Stimulated activated CD8-positive, alpha-beta memory T cell treated with anti-CD3 and anti-CD28 coated beads, Interleukin-2, amount 100 ng/mL, for 1 hour (primary cell): Measurements from ENCODE around the gene TRAPPC3L.
"Not testable (repeated sequence)": the region's sequence is repeated elsewhere in the genome, so short reads cannot be mapped to it uniquely, and the experiment has no call there.

Experiments used
- DNase-seq, 2 donors: peaks; one replicate each; pipeline ENCODE4 v3.0.0-alpha.2; 2020; ENCODE audit warnings: low read depth in 2 of 2

TRAPPC3L gene

DNA sequence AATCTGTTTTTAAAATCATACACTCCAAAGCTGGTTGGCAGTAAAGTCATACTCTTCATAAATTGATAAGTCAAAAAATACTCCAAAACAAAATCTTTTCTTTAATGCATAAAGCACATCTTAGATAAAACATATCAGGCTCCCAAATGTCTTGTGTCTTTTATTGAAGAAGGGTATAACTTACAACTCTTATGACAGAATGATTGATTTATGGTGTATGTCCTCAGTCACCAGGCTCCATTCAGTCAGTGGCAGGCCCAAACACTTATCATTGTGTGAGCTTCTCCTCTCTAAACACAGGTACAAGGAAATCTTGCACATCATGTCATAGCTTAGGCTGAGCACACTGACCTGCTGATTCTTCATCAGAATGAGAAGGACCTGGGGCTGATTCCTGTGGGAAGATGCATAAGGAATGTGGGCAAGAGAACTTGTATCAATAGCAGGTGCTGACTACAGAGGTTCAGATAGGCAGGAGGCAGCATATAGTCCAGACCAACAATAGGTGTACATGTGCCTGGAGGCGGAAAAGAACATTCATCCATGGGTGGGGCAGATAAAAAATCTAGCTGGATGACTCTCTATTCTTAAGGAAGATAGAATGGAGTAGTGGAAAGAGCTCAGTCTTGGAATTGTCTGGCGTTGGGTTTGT is 32.1 kb downstream of the TRAPPC3L start:
- DNase-seq, result no peak

DNA sequence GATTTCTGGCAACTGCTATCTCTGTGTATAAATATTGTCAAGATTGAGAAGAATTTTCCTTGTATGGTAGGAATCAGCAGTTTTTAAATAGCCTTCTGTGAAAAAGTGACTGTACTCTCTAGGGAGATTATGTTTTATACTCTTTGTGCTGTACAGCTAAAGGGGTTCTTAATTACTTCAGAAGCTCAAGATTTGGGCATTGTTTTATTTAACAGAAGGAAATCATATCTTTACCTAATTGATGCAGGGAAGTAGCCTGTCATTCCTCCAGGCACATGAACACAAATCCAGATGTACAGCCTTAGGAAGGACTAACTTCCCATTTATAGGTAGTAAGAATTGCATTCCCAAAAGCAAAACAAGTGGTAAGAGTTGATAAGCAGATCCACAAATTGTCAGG is 32.8 kb downstream of the TRAPPC3L start:
- no peak for DNase-seq

- no peak for DNase-seq
Observed at GRCh38 chr6:116512111-116512559, 33.3 kb downstream of the TRAPPC3L start.

GRCh38 chr6:116511424-116512110 is 33.9 kb downstream of the TRAPPC3L start, which contains the start of gene CALHM5:
TSS of gene CALHM5 (plus strand) at chr6:116511639. CDS start at chr6:116511697, 58 bp downstream.
- DNase-seq, result no peak

- DNase-seq, result no peak
Observed at GRCh38 chr6:116508527-116508926, 37.0 kb downstream of the TRAPPC3L start.

- DNase-seq, result no peak
Observed at GRCh38 chr6:116507324-116507723, 38.2 kb downstream of the TRAPPC3L start.

- no peak for DNase-seq
Observed at GRCh38 chr6:116500969-116501433, 44.5 kb downstream of the TRAPPC3L start.

DNA sequence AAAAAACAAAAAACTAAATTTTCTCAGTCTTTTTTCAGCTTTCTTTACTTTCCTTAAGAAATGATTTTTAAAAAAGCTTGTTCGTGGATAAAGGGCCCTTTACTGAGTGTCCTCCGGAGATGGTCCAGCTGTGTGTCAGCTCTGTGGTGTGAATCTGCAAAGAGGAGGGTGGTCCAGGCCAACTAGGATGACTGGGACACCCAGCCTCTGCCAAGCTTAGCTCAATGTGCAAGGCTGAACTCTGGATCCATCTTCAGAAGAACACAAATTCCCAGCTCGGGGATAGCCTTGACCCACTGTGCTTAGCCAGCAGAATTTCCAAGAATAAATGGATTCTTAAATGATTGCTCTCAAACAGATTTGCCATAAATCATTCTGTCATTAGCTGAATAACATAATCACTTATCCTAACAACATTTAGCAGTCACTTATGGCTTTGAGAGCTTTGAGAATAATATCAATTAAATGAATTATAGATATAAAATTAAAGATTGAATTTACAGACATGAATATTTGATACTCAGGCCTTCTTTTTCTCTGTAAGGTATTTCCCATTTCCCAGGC is 48.3 kb downstream of the TRAPPC3L start:
- DNase-seq, result no peak

DNA sequence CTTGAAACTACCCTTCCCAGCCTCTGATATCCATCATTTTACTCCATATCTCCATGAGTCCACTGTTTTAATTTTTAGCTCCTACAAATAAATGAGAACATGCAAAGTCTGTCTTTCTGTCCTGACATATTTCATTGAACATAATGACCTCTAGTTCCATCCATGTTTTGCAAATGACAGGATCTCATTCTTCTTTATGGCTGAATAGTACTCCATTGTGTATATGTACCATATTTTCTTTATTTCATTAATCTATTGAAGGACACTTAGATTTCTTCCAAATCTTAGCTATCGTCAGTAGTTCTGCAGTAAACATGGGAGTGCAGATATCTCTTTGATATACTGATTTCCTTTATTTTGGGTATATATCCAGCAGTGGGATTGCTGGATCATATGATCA is 50.3 kb downstream of the TRAPPC3L start:
- DNase-seq, result not testable (repeated sequence)

DNA sequence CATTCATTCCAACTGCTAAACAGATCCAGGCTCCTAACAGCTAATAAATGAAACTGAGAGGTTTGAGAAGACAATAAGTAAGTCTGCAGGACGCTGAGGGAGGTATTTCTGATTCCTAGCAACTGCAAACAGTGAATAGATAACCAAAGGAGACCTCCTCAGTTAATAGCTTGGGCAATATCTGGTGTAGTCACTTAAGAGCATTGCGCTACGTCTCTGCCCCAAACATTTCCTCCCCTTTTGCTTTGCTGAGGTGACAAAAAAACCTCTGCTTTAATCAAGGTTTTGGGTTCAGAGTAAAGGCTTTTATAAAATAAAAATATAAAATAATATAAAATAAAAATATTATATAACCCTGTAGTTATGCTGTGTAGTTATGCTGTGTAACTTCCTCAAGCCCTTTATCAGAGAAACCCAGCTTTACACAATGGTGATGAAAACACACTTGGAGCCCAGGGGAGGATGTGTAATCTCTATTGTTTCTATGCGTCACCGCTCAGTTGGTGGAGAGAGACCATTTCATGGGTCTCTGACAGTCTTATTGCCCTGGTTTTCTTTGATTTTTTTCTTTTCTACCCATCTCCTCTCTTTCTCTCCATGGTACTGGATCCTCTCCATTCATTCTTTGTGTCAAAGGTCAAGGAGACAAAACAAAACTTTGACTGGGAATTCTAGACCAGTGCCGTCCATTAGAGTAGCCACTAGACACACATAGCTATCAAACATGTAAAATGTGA is 53.0 kb downstream of the TRAPPC3L start:
- no peak for DNase-seq

- DNase-seq, result no peak
Observed at GRCh38 chr6:116491610-116492330, 53.7 kb downstream of the TRAPPC3L start.

GRCh38 chr6:116485559-116486184 is 59.8 kb downstream of the TRAPPC3L start:
- no peak for DNase-seq

GRCh38 chr6:116483616-116484015 is 61.9 kb downstream of the TRAPPC3L start:
- no peak for DNase-seq

DNA sequence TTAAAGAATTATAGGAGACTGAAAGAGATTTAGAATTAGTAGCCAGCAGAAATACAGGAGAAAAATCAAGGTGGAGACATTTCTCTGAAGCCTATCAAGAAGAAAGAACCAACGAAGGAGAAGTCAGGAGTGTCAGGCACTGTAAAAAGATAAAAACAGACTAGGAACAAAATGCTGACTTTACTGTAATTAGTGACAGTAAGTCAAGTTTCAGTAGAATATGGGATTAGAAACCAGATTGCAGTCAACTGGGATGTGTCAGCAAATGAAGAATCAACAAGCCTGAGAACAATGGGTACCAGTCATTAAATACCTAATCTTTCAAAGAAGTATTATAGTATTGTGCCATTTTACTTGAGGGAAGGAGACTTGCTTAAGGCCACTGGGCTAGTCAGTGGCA is 62.7 kb downstream of the TRAPPC3L start:
- no peak for DNase-seq

DNA sequence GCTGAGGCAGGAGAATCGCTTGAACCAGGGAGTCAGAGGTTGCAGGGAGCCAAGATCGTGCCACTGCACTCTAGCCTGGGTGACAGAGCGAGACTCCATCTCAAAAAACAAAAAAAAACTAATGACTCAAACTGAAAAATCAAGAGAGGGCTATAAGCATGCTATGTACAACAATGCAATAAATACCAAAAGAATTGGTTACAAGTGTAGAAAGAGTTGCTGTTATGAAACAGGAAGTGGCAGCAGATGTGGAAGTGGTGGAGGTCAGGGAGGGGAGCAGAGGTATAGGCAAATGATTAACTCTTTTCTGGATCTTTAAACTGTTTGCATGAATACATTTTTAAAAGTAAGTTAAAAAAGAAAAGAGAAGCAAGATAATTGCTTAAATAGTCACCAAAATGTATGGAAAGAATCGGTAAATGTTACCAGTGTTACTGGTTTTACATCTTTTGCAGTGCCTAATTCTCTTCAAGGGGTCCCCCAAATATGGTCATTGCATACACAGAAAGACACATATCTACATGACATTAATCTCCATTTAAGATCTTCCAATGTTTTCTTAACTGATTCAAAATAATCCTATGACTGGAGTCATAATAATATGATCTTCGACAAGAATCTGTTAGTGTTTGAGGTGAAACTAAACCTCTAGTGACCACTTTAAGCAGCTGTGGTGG is 69.3 kb downstream of the TRAPPC3L start:
- no peak for DNase-seq

- no peak for DNase-seq
Observed at GRCh38 chr6:116475141-116475540, 70.3 kb downstream of the TRAPPC3L start.

- DNase-seq, result no peak
Observed at GRCh38 chr6:116472706-116473105, 72.8 kb downstream of the TRAPPC3L start.

DNA sequence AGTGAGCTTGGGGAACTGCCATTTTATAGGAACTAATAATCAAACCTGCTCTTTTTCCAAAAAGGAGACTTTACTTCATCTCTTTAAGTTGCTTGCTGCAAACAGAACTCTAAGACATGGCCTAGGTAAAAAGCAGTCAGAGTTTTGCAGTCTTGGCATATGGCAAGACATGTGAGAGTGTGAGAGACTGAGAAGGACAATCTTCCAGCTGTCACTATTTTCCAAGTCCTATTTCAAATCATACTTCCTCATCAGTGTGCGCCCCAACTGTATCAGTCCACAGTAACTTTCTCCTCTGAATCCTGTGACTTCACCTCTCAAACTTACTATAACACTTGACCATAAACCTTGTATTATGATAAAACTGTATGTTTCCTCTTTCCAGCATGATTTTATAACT is 74.0 kb downstream of the TRAPPC3L start:
- no peak for DNase-seq

- no peak for DNase-seq
Observed at GRCh38 chr6:116468293-116468692, 77.2 kb downstream of the TRAPPC3L start.

DNA sequence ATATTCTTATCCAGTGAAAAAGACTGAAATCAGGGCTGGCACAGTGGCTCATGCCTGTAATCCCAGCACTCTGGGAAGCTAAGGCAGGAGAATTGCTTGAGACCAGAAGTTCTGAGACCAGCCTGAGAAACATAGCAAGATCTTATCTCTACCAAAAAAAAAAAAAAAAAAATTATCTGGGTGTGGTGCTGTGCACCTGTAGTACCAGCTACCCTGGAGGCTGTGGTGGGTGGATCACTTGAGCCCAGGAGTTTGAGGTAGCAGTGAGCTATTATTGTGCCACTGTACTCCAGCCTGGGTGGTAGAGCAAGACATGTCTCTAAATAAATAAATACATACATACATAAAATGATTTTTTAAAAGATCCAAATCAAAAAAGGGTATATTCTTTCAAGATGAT is 78.0 kb downstream of the TRAPPC3L start:
- DNase-seq, result no peak

GRCh38 chr6:116467096-116467495 is 78.4 kb downstream of the TRAPPC3L start:
- DNase-seq, result no peak
